GM19372 (cell line): ENCODE measurements around the gene MAP7.
"Not testable (repeated sequence)": the region's sequence is repeated elsewhere in the genome, so short reads cannot be mapped to it uniquely, and the experiment has no call there.

Experiments
- ATAC-seq: cut with Tn5 transposase; IDR thresholded peaks from one replicate; pipeline ENCODE4 v1.9.1; 2021; ENCODE audit warnings: mild to moderate bottlenecking, low read depth, moderate library complexity; ENCODE audit not compliant: unreplicated experiment

The MAP7 gene

GRCh38 chr6:136474241-136474640 lies 76.0 kb downstream of the MAP7 start:
- no peak for ATAC-seq

DNA sequence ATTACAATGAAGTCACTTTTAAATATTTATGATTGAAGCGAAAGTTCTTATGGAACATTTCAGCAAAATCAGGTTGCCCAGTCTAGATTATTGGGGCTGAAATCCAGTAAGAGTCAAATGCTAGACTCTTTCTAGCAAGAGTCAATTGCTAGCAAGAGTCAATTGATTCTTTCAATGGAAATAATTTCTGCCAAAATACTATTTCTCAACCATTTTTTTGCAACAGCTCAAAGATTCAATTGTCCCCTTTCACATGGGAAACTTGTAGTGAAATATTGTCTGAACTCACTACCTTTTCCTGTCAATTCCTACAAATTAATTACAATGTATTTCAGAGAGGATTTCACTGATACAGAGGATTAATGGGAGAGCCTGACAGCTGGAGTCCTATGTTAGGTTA lies 78.3 kb downstream of the MAP7 start:
- ATAC-seq = no peak

GRCh38 chr6:136471372-136471771 lies 78.8 kb downstream of the MAP7 start:
- no peak for ATAC-seq

- ATAC-seq = no peak
These were observed 80.2 kb downstream of the MAP7 start for GRCh38 chr6:136470044-136470443.

GRCh38 chr6:136469154-136469553 lies 81.1 kb downstream of the MAP7 start:
- no peak for ATAC-seq

- no peak for ATAC-seq
These were observed 81.5 kb downstream of the MAP7 start for GRCh38 chr6:136468711-136469110.

DNA sequence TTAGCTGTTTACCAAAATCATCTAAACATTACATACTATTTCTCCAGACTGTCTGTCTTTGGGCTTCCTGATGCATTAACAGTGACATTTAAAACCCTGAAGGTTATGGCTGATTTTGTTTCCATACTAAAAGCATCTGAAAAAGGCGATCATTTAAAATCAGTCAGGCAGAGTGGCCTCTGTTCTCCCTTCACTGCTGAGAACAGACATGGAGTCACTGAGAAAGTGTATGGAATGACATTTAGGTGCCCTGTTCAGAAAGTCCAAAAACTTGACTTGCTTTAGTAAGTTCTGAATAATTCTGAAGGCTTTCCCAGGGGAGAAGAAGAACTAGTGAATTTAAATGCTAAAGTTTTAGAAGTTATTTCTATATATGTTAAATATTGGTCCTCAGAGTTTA lies 83.0 kb downstream of the MAP7 start:
- no peak for ATAC-seq

DNA sequence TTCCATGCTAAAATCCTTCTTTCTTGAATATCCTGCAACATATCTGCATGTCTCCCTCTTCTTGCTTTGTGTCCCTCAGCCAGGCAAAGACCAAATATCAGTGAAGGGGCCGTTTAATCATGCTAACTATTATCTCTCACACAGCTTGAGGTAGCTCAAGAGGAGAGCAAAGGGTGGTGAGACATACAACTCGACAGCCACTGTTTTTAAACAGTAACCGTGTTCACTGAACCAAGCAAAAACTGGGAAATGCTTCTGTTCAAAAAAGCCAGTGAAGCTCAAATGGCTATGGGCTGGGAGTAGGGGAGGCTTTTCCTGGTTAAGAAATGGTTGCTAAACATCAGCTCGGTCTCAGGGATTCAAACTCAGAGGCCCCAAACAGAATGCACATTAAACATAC lies 83.4 kb downstream of the MAP7 start:
- no peak for ATAC-seq

GRCh38 chr6:136465766-136466303 lies 84.4 kb downstream of the MAP7 start:
- ATAC-seq = no peak

DNA sequence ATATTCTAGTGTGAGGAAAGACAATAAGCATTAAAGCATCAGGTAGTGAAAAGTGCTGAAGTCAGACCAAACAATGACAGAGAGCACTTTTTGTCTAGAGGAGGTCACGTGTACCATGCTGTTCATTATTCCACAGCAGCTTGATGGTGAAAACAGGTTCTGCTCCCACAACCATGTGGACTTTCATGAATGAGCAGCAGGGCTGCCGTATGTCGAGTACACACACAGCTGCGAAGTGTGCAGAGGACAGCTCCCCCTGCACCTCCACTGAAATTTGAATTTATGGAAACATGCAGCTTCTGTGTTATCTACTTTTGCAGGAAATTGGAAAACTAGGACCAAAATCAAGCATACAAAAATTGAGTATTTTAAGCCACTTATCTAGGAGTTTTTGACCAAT lies 85.3 kb downstream of the MAP7 start:
- ATAC-seq = no peak

- no peak for ATAC-seq
These were observed 86.1 kb downstream of the MAP7 start for GRCh38 chr6:136464148-136464547.

GRCh38 chr6:136463743-136464142 lies 86.5 kb downstream of the MAP7 start:
- ATAC-seq = no peak

DNA sequence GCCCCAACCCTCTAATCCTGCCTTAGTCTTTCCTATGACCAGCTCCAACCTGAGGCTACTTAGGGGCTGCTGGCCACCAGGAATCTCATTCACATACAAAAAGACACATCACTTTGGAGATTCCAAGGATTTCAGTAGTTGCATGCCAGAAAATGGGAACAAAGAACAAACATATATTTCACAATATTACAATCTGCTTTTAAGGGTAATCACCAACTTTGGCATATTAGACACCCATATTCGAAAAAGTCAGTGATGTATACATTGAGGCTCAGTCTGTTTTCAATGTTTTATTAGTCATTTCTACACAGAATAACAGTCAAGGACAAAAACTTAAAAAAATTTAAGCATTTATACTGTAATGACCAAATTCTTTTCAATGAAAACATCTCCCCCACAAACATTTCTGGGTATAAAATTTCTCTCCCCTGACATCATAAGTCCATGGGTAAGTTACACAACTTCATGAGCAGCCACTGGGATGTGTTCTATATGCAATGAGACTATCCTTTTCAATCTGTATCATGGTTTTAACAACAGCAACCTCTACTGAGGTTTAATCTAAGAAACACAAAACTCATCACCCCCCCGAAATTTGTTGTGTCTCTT lies 103.5 kb downstream of the MAP7 start:
- ATAC-seq = no peak

DNA sequence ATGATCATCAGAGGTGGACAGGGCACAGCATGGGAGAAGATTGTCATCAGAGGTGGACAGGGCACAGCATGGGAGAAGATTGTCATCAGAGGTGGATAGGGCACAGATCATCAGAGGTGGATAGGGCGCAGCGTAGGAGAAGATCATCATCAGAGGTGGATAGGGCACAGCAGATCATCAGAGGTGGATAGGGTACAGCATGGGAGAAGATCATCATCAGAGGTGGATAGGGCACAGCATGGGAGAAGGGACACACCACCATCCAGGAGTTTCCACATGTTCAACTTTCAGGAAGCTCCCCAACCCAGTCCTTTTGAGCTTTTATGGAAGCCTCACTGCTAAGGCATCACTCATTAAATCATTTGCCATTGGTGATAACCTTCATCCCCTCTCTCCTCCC lies 104.1 kb downstream of the MAP7 start:
- ATAC-seq = no peak

- no peak for ATAC-seq
These were observed 105.2 kb downstream of the MAP7 start for GRCh38 chr6:136445063-136445462.

- ATAC-seq = no peak
These were observed 110.0 kb downstream of the MAP7 start for GRCh38 chr6:136440203-136440602.

GRCh38 chr6:136439514-136440190 lies 110.6 kb downstream of the MAP7 start:
- ATAC-seq = no peak

- ATAC-seq = no peak
These were observed 111.8 kb downstream of the MAP7 start for GRCh38 chr6:136438441-136438840.

GRCh38 chr6:136437246-136437645 lies 113.0 kb downstream of the MAP7 start:
- no peak for ATAC-seq

DNA sequence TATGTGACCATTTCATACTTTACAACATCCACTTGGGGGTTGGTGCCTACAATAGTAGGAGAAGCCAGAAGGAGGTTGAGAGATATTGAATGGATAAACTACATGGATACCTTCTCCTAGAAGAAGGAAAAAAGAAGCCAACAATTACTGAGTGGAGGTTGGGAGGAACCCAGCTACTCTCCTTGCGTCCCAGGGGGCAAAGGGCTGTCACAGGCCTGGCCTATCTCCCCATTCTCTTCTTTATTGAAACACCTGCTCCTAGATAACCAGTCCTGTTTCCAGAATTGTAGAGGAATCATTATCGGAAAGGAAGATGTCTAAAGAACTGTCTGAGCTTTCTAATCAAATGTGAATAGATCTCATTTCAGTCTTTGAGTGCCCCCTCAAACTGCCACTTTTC lies 115.1 kb downstream of the MAP7 start:
- no peak for ATAC-seq

DNA sequence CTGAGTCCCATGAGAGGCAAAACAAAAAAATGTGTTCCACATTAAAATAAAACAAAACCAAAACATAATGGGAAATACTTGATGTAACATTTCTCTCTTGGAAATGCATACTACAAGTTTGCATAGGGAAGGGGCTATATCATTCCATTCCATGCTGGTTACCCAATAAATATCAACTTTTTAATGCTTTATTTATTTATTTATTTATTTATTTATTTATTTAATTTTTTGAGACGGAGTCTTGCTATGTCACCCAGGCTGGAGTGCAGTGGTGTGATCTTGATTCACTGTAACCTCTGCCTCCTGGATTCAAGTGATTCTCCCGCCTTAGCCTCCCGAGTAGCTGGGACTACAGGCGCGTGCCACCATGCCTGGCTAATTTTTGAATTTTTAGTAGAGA lies 118.9 kb downstream of the MAP7 start:
- ATAC-seq = not testable (repeated sequence)
